GM23338 (cell line): Measurements from ENCODE around the gene PARVB. TPM values are rescaled to one million over a fixed set of nuclear protein-coding genes. Genes with fewer than 3 reads are reported as not detected.

Experiments used
- ATAC-seq: fragments of 200-7000 bp; cut with Tn5 transposase; 3 replicates; pipeline ENCODE4 v1.9.1; 2020
- DNase-seq: peaks from one replicate; pipeline ENCODE4 v3.0.0-alpha.2; 2015; ENCODE audit warnings: low spot score
- H2AFZ ChIP-seq: fragments of 200-600 bp; sonication (generic); 2 replicates; pipeline ENCODE4 v1.8.0; 2016; ENCODE audit warnings: antibody characterized with exemption, mild to moderate bottlenecking, moderate library complexity
- H3F3A ChIP-seq: fragments of 200-600 bp; sonication (generic); replicated peaks from 2 replicates; pipeline ENCODE4 v1.8.0; 2017; ENCODE audit warnings: antibody characterized with exemption, mixed run types, low read depth
- H3K27ac ChIP-seq: fragments of 200-600 bp; sonication (generic); 2 replicates; pipeline ENCODE4 v1.6.1; 2016; ENCODE audit warnings: low read depth
- H3K27me3 ChIP-seq: fragments of 200-600 bp; sonication (generic); 2 replicates; pipeline ENCODE4 v1.8.0; 2016; ENCODE audit warnings: mild to moderate bottlenecking, mixed run types, moderate library complexity; ENCODE audit not compliant: insufficient read depth
- H3K36me3 ChIP-seq: fragments of 200-600 bp; sonication (generic); 2 replicates; pipeline ENCODE4 v1.8.0; 2016; ENCODE audit warnings: mild to moderate bottlenecking; ENCODE audit not compliant: insufficient read depth
- H3K4me1 ChIP-seq: fragments of 200-600 bp; sonication (generic); 2 replicates; pipeline ENCODE4 v1.8.0; 2016; ENCODE audit warnings: mild to moderate bottlenecking, moderate library complexity; ENCODE audit not compliant: insufficient read depth
- H3K4me2 ChIP-seq: fragments of 200-600 bp; sonication (generic); 2 replicates; pipeline ENCODE4 v1.7.1; 2017; ENCODE audit warnings: mixed run types
- H3K4me3 ChIP-seq: fragments of 200-600 bp; sonication (generic); 2 replicates; pipeline ENCODE4 v1.6.1; 2016; ENCODE audit warnings: mixed run types
- H3K79me2 ChIP-seq: fragments of 200-600 bp; sonication (generic); replicated peaks from 2 replicates; pipeline ENCODE4 v1.8.0; 2017; ENCODE audit warnings: mild to moderate bottlenecking; ENCODE audit not compliant: insufficient read depth
- H3K9me2 ChIP-seq: fragments of 200-600 bp; sonication (generic); 2 replicates; pipeline ENCODE4 v1.8.0; 2017; ENCODE audit not compliant: insufficient read depth
- H4K20me1 ChIP-seq: fragments of 200-600 bp; sonication (generic); replicated peaks from 2 replicates; pipeline ENCODE4 v1.8.0; 2017; ENCODE audit warnings: mild to moderate bottlenecking; ENCODE audit not compliant: insufficient read depth
- H3K27ac Mint-ChIP-seq: 2 replicates; pipeline ENCODE4 v1.8.0; 2020; ENCODE audit warnings: inconsistent platforms, mild to moderate bottlenecking, moderate library complexity, mixed read lengths
- H3K27me3 Mint-ChIP-seq: 3 replicates; pipeline ENCODE4 v1.8.0; 2022; ENCODE audit warnings: low read depth, mild to moderate bottlenecking, moderate library complexity, mixed read lengths, inconsistent platforms; ENCODE audit not compliant: insufficient read depth, poor library complexity
- H3K36me3 Mint-ChIP-seq: 3 replicates; pipeline ENCODE4 v1.8.0; 2021; ENCODE audit warnings: low read depth, mild to moderate bottlenecking, inconsistent platforms, moderate library complexity, mixed read lengths
- H3K4me1 Mint-ChIP-seq: 3 replicates; pipeline ENCODE4 v1.8.0; 2020; ENCODE audit warnings: mild to moderate bottlenecking, inconsistent platforms, mixed read lengths
- H3K4me3 Mint-ChIP-seq: 3 replicates; pipeline ENCODE4 v1.8.0; 2021; ENCODE audit warnings: moderate library complexity, mild to moderate bottlenecking, inconsistent platforms, mixed read lengths
- H3K9me3 Mint-ChIP-seq: 3 replicates; pipeline ENCODE4 v1.8.0; 2020; ENCODE audit warnings: moderate library complexity, mild to moderate bottlenecking, inconsistent platforms, mixed read lengths
- CREB1 ChIP-seq: fragments of 250-450 bp; sonication (Bioruptor Pico); IDR thresholded peaks from 2 replicates; pipeline ENCODE4 v1.5.0; 2020; ENCODE audit warnings: low read depth, mild to moderate bottlenecking, moderate library complexity
- CTCF ChIP-seq, 2 experiments: fragments of 200-600 bp in 1 of 2; sonication (generic) in 1 of 2; conservative IDR thresholded peaks; 2 replicates each; pipeline versions ENCODE4 v1.5.1 to v1.6.1; 2016 to 2017; ENCODE audit warnings: antibody characterized with exemption in 2 of 2, low read depth in 2 of 2, mild to moderate bottlenecking in 2 of 2, moderate library complexity in 1 of 2
- EZH2 ChIP-seq: fragments of 200-600 bp; sonication (generic); IDR thresholded peaks from one replicate; pipeline ENCODE4 v1.8.0; 2017; ENCODE audit warnings: antibody characterized with exemption, mild to moderate bottlenecking, low read depth; ENCODE audit not compliant: unreplicated experiment
- EZH2phosphoT487 ChIP-seq: fragments of 200-600 bp; sonication (generic); IDR thresholded peaks from one replicate; pipeline ENCODE4 v1.8.1; 2018; ENCODE audit warnings: antibody characterized with exemption; ENCODE audit not compliant: unreplicated experiment
- JUNB ChIP-seq: IDR thresholded peaks from one replicate; pipeline ENCODE4 v1.6.1; 2016; ENCODE audit warnings: antibody characterized with exemption; ENCODE audit not compliant: unreplicated experiment
- NANOG ChIP-seq: IDR thresholded peaks from 2 replicates; pipeline ENCODE4 v1.6.1; 2016; ENCODE audit warnings: antibody characterized with exemption, borderline replicate concordance
- POLR2AphosphoS5 ChIP-seq: IDR thresholded peaks from 2 replicates; pipeline ENCODE4 v1.6.1; 2016; ENCODE audit warnings: antibody characterized with exemption, low read depth
- STAT1 ChIP-seq: IDR thresholded peaks from one replicate; pipeline ENCODE4 v1.6.1; 2016; ENCODE audit warnings: antibody characterized with exemption; ENCODE audit not compliant: unreplicated experiment
- ZNF114 ChIP-seq: fragments of 250-450 bp; sonication (Bioruptor Pico); IDR thresholded peaks from 2 replicates; pipeline ENCODE4 v1.5.0; 2020; ENCODE audit warnings: mild to moderate bottlenecking, moderate library complexity
- ZNF331 ChIP-seq: fragments of 250-450 bp; sonication (Bioruptor Pico); IDR thresholded peaks from 2 replicates; pipeline ENCODE4 v1.5.0; 2020; ENCODE audit warnings: low read depth, mild to moderate bottlenecking, moderate library complexity
- ZNF462 ChIP-seq: fragments of 250-450 bp; sonication (Bioruptor Pico); IDR thresholded peaks from 2 replicates; pipeline ENCODE4 v1.5.0; 2020; ENCODE audit warnings: mild to moderate bottlenecking, moderate library complexity
- polyA plus RNA-seq: library from polyadenylated mRNA; unstranded; fragments of >200 nt; fragmentation: Nextera tagmentation; extraction: Ambion mirVana; gene quantifications from 2 replicates; pipeline ENCODE4 v1.2.1, GENCODE V29; 2016
- total RNA-seq: library from RNA; depleted of rRNA; stranded (reverse); fragments of >200 nt; shearing (Covaris generic); gene quantifications from 2 replicates; pipeline ENCODE4 v1.2.3, GENCODE V29; 2014
- TF ChIP-seq, protein P1 (sequence below): IDR thresholded peaks from 2 replicates; pipeline ENCODE4 v1.6.1; 2016; ENCODE audit warnings: antibody characterized with exemption
- TF ChIP-seq, protein P2 (sequence below): IDR thresholded peaks from one replicate; pipeline ENCODE4 v1.6.1; 2018; ENCODE audit warnings: antibody characterized with exemption; ENCODE audit not compliant: unreplicated experiment

Gene PARVB
- total and polyA plus RNA-seq, 2 experiments from 2014 or later: 4.3 to 7.7 TPM

- H3K4me3 ChIP-seq: no peak overlapping the region
- no peaks in the 10 kb centered on the region for H3F3A ChIP-seq
- ATAC-seq (no peak; the same call in 1 of the 3 replicates), DNase-seq (no peak)
- TF ChIP-seq NANOG (no peak), CREB1 (CRISPR knock-in tag) (no peak), EZH2 (no peak), JUNB (no peak), POLR2AphosphoS5 (no peak), EZH2phosphoT487 (no peak), STAT1 (no peak), CTCF (conservative IDR thresholded peaks at IDR 0.05; ENCODE audit: low read depth in 2 of 2) (no peak), ZNF331 (no peak), ZNF462 (no peak), ZNF114 (CRISPR knock-in tag) (no peak)
- TF ChIP-seq, protein P1, sequence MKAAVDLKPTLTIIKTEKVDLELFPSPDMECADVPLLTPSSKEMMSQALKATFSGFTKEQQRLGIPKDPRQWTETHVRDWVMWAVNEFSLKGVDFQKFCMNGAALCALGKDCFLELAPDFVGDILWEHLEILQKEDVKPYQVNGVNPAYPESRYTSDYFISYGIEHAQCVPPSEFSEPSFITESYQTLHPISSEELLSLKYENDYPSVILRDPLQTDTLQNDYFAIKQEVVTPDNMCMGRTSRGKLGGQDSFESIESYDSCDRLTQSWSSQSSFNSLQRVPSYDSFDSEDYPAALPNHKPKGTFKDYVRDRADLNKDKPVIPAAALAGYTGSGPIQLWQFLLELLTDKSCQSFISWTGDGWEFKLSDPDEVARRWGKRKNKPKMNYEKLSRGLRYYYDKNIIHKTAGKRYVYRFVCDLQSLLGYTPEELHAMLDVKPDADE: no peak
- TF ChIP-seq, protein P2, sequence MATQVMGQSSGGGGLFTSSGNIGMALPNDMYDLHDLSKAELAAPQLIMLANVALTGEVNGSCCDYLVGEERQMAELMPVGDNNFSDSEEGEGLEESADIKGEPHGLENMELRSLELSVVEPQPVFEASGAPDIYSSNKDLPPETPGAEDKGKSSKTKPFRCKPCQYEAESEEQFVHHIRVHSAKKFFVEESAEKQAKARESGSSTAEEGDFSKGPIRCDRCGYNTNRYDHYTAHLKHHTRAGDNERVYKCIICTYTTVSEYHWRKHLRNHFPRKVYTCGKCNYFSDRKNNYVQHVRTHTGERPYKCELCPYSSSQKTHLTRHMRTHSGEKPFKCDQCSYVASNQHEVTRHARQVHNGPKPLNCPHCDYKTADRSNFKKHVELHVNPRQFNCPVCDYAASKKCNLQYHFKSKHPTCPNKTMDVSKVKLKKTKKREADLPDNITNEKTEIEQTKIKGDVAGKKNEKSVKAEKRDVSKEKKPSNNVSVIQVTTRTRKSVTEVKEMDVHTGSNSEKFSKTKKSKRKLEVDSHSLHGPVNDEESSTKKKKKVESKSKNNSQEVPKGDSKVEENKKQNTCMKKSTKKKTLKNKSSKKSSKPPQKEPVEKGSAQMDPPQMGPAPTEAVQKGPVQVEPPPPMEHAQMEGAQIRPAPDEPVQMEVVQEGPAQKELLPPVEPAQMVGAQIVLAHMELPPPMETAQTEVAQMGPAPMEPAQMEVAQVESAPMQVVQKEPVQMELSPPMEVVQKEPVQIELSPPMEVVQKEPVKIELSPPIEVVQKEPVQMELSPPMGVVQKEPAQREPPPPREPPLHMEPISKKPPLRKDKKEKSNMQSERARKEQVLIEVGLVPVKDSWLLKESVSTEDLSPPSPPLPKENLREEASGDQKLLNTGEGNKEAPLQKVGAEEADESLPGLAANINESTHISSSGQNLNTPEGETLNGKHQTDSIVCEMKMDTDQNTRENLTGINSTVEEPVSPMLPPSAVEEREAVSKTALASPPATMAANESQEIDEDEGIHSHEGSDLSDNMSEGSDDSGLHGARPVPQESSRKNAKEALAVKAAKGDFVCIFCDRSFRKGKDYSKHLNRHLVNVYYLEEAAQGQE: no peak
- H4K20me1 ChIP-seq: no peaks in the 10 kb centered on the region
- peak overlapping the region; percentile 81 for H2AFZ ChIP-seq
- Mint-ChIP-seq H3K27ac (no peak overlapping the region), H3K4me1 (peaks cover 20% of the 10 kb centered on the region), H3K27me3 (peaks cover 2% of the 10 kb centered on the region), H3K9me3 (no peaks in the 10 kb centered on the region), H3K36me3 (no peaks in the 10 kb centered on the region), H3K4me3 (no peak overlapping the region)
- H3K9me2 ChIP-seq: no peaks in the 10 kb centered on the region
- H3K79me2 ChIP-seq: no peaks in the 10 kb centered on the region
- H3K27me3 ChIP-seq: no peaks in the 10 kb centered on the region
- no peak overlapping the region for H3K27ac ChIP-seq
- no peaks in the 10 kb centered on the region for H3K36me3 ChIP-seq
- no peak overlapping the region for H3K4me2 ChIP-seq
- H3K4me1 ChIP-seq: 0 out of 2 replicates have a peak, but pooled peaks cover 4% of the 10 kb centered on the region
Observed at GRCh38 chr22:44179989-44180705, 156.0 kb downstream of the PARVB start.
